ENCODE data around the gene MYO3B.
A peak's percentile ranks its signal among the peaks of the same experiment; 100 is the strongest.

Gene MYO3B

GRCh38 chr2:170525566-170525900 lies 347.6 kb downstream of the MYO3B start (continued):
- no peak for TF ChIP-seq ZNF626 (tag by site-specific recombination; IDR thresholded peaks at IDR 0.05)
- TF ChIP-seq ZNF449 (tag by site-specific recombination; IDR thresholded peaks at IDR 0.05) = no peak
- no peak for TF ChIP-seq TSHZ1 (tag by site-specific recombination; IDR thresholded peaks at IDR 0.05; ENCODE audit: borderline replicate concordance)
- TF ChIP-seq HIC1 (tag by site-specific recombination; IDR thresholded peaks at IDR 0.05) = 0 out of 2 replicates have a peak, but pooled peaks have one; percentile 20
- no peak for TF ChIP-seq ZNF148 (tag by site-specific recombination; IDR thresholded peaks at IDR 0.05; ENCODE audit: borderline replicate concordance)
- no peak for TF ChIP-seq OVOL3 (tag by site-specific recombination; IDR thresholded peaks at IDR 0.05)
- no peak for TF ChIP-seq ELK4 (IDR thresholded peaks at IDR 0.05; ENCODE audit: borderline replicate concordance, low read depth, low read length)
- TF ChIP-seq ZNF596 (tag by site-specific recombination; IDR thresholded peaks at IDR 0.05) = no peak
- TF ChIP-seq ZNF354C (tag by site-specific recombination; IDR thresholded peaks at IDR 0.05; ENCODE audit: borderline replicate concordance, low read depth) = no peak
- TF ChIP-seq ZNF18 (tag by site-specific recombination; IDR thresholded peaks at IDR 0.05) = no peak
- no peak for TF ChIP-seq ZSCAN30 (tag by site-specific recombination; IDR thresholded peaks at IDR 0.05)
- TF ChIP-seq MZF1 (tag by site-specific recombination; IDR thresholded peaks at IDR 0.05; ENCODE audit: borderline replicate concordance) = no peak

GRCh38 chr2:170530284-170530745 lies 352.4 kb downstream of the MYO3B start:
- CTCF ChIA-PET = interaction anchor here (0.6 to 1.2 kb wide), 4 partner anchors 10 to 556 kb away, joined by 3 to 7 read pairs (median 3); no protein-coding TSS in a partner anchor
- H3K36me3 ChIP-seq (ENCODE audit: control insufficient read depth in 2 of 2, insufficient read depth in 1 of 2, low read length in 2 of 2) = no peaks in the 10 kb centered on the region
- H3K9me3 ChIP-seq (ENCODE audit: control insufficient read depth, insufficient read depth, low read depth, low read length) = no peaks in the 10 kb centered on the region
- peak overlapping the region; percentile 42; the same call in 1 of the 2 replicates for H3K27ac ChIP-seq (ENCODE audit: extremely low read depth, low read depth, low read length)
- H3K4me1 ChIP-seq (ENCODE audit: control insufficient read depth, insufficient read depth, low read length) = peaks cover 13% of the 10 kb centered on the region
- no peak overlapping the region for H3K4me3 ChIP-seq (ENCODE audit: low read depth, low read length)
- POLR2A ChIA-PET = interaction anchor here (0.6 to 1.2 kb wide), 5 partner anchors 184 to 581 kb away, joined by 3 to 4 read pairs (median 3); partner anchors contain the start of genes GAD1 and SP5
- TF ChIP-seq ZNF610 (tag by site-specific recombination; IDR thresholded peaks at IDR 0.05; ENCODE audit: borderline replicate concordance) (no peak), TRIM28 (IDR thresholded peaks at IDR 0.05; ENCODE audit: borderline replicate concordance, low read length) (peak; percentile 90), ZNF16 (tag by site-specific recombination; IDR thresholded peaks at IDR 0.05; ENCODE audit: low read depth) (no peak), ZSCAN4 (tag by site-specific recombination; IDR thresholded peaks at IDR 0.05) (no peak), PRDM1 (tag by site-specific recombination; IDR thresholded peaks at IDR 0.05) (no peak), ZNF529 (tag by site-specific recombination; IDR thresholded peaks at IDR 0.05; ENCODE audit: insufficient replicate concordance) (no peak), FEZF1 (tag by site-specific recombination; IDR thresholded peaks at IDR 0.05) (peak; percentile 80), ZBTB1 (tag by site-specific recombination; IDR thresholded peaks at IDR 0.05) (no peak), ZNF449 (tag by site-specific recombination; IDR thresholded peaks at IDR 0.05) (no peak; the same call in 1 of the 2 replicates)

All from HEK293 (cell line).